NCI-H510A treated with DMSO at 0.1 percent for 48 hours (cell line): ENCODE results near the gene ATMIN.

ENCODE experiments used
- DNase-seq: peaks from one replicate; lab custom pipeline; 2025; lab: John Stamatoyannopoulos, UW

The ATMIN gene

GRCh38 chr16:81069063-81069462 is 33.4 kb downstream of the ATMIN start:
- no peak for DNase-seq

- no peak for DNase-seq
Observed at GRCh38 chr16:81070979-81071378, 35.3 kb downstream of the ATMIN start.

GRCh38 chr16:81071805-81072204 is 36.2 kb downstream of the ATMIN start:
- no peak for DNase-seq

DNA sequence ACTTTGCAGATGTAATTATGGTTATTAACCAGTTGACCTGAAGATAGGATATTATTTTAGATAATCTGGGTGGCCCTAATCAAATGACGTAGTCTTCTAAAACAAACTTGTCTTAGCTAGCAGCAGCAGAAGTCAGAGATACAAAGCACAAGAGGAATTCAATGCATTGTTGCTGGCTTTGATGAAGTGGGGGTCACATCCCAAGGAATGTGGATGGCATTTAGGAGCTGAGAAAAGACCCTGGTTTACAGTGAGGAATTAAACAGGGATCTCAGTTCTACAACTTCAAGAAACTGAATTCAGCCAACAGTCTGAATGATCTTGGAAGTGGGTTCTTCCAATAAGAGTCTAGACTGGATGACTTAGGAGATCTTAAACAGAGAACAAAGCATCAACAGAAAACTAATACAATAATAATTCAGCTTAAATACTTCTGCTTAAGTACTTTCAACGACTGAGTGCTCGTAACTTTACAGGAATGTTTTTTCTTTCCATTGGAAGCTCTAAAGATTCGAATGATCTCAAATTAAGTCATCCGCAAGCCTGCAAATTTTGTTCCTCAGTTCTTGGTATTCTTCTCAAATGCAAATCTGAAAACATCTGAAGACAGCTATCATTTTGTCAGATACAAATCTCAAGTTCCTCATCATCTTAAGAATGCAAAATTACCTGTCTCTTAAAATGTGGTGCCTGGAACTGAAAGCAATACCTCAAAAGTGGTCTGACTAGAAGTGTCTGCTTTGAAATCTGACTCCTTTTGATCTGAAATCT is 38.1 kb downstream of the ATMIN start:
- no peak for DNase-seq

- DNase-seq: peak; percentile 89
Observed at GRCh38 chr16:81076566-81077075, 41.0 kb downstream of the ATMIN start.

- peak; percentile 89 for DNase-seq
Observed at GRCh38 chr16:81077076-81077940, 41.7 kb downstream of the ATMIN start, which contains the start of gene C16orf46. Gene C16orf46 (minus strand): TSS chr16:81077238. CDS start chr16:81063955, 13,283 bp downstream.

DNA sequence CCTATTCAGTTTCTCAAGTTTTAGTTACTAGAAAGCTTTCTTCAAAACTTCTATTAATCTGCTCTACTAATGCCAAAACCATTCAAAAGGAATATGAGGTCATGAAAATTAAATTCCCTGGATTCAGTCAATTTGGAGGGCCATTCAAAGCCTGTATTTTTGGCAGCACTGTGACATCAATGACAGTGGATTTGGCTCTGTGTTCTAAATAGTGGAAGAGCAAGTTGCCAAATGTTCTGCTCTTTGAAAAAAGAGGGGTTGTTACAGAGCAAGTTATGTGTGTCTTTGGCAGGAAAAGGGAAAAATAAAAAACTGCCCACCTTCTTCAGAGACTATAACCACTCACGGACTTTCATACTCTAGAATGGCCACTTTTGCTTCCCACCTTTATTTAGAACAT is 44.6 kb downstream of the ATMIN start:
- no peak for DNase-seq

GRCh38 chr16:81081014-81081413 is 45.4 kb downstream of the ATMIN start:
- no peak for DNase-seq

GRCh38 chr16:81088836-81089235 is 53.2 kb downstream of the ATMIN start:
- no peak for DNase-seq

GRCh38 chr16:81094771-81095251 is 59.2 kb downstream of the ATMIN start:
- no peak for DNase-seq

DNA sequence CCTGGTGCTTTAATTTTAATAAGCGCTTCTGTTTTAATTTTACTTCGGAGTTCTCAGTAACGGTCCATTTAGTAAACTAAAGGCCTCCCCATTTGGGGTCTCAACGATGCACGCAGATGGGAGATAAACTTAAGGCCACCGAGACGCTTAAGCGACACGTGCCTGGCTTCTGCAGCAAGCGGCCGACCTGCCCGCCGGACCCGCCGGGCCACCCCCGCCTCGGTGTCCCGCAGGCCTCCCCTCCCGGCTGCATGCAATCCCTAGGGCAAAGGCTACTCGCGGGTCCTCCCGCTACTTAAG is 60.0 kb downstream of the ATMIN start:
- no peak for DNase-seq

DNA sequence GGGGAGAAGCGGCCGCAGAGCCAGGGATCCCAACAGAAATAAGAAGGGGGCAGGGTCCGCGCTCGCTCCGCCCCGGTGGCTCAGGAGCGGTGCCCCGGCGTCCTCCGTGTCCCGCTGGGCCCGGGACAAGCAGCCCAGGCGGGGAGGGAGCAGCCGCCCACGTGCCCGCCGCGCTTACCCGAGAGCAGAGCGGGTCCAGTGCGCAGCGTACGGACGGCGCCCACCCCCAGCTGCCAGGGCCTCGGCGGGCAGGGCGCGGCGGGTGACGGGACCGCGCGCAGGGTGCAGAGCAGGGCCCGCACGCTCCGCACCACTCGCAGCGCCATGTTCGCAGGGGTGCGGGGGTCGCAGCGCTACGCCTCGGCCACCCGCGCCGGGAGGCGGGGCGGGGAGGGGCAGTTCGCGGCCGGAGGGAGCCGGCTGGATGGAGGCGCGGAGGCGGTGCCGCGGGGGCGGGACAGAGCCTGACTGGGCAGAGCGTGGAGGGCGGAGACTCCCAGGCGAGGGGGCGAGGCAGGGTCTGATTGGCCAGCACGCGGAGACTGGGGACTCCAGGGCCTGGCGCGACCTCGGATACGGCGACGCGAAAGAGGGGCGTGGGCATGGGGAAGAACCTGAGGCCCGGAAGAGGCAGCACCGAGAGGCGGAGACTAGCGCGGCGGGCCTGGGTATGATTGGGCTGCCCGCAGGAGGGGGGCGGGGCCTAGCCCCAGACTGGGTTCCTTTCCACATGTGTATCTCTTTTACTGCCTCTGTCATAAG is 60.5 kb downstream of the ATMIN start, which contains the start of gene GCSH:
Gene GCSH (minus strand): TSS at position 443 of the 762 bp plus-strand sequence. CDS start 117 bp downstream, at position 326.
- DNase-seq: peak; percentile 94

DNA sequence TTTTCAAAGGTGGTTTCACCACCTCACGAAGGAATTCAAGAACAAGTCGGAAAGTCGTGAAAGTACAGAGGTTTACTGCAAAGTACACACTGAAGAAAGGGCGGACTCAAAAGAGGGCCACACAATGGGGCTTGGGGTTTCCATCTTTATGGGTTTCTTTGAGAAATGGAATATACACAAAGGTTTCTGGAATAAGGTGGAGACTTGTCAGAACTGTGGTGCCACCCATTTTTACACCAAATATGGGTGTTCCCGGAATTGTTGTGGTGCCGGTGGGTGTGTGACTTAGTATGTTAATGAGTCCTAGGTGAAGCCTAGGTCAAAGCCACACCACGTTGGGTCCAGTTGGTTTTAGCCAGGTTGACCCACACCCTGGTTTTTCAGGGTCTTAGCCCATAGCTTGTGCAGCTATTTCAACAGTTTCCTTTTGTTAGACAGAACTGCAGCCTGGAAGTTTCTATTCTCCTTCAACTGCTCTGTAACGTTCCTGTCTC is 61.1 kb downstream of the ATMIN start:
- peak; percentile 46 for DNase-seq
